ENCODE results near the gene AQR.
"Not testable (repeated sequence)": the region's sequence is repeated elsewhere in the genome, so short reads cannot be mapped to it uniquely, and the experiment has no call there.

The AQR gene

GRCh38 chr15:34869110-34869509 lies 100.4 kb downstream of the AQR start:
- no peak for DNase-seq

GRCh38 chr15:34865531-34865930 lies 104.0 kb downstream of the AQR start:
- no peak for DNase-seq

GRCh38 chr15:34861214-34861613 lies 108.3 kb downstream of the AQR start:
- no peak for DNase-seq

GRCh38 chr15:34855893-34856292 lies 113.6 kb downstream of the AQR start:
- no peak for DNase-seq

GRCh38 chr15:34855413-34855812 lies 114.1 kb downstream of the AQR start:
- DNase-seq = no peak

GRCh38 chr15:34854232-34854631 lies 115.3 kb downstream of the AQR start:
- DNase-seq = no peak

- no peak for DNase-seq
These were observed 116.4 kb downstream of the AQR start for GRCh38 chr15:34853001-34853758.

GRCh38 chr15:34851751-34852150 lies 117.8 kb downstream of the AQR start:
- no peak for DNase-seq

GRCh38 chr15:34851007-34851406 lies 118.5 kb downstream of the AQR start:
- DNase-seq = no peak

GRCh38 chr15:34850121-34850520 lies 119.4 kb downstream of the AQR start:
- DNase-seq = no peak

- no peak for DNase-seq
These were observed 120.1 kb downstream of the AQR start for GRCh38 chr15:34849364-34849959.

GRCh38 chr15:34847598-34847997 lies 121.9 kb downstream of the AQR start:
- no peak for DNase-seq

- DNase-seq = no peak
These were observed 128.2 kb downstream of the AQR start for GRCh38 chr15:34841262-34841725.

- DNase-seq = no peak
These were observed 131.3 kb downstream of the AQR start for GRCh38 chr15:34838282-34838681.

- DNase-seq = no peak
These were observed 132.1 kb downstream of the AQR start for GRCh38 chr15:34837246-34838016.

GRCh38 chr15:34828145-34828911 lies 141.2 kb downstream of the AQR start:
- no peak for DNase-seq

GRCh38 chr15:34821831-34822230 lies 147.7 kb downstream of the AQR start:
- DNase-seq = no peak

- no peak for DNase-seq
These were observed 149.4 kb downstream of the AQR start for GRCh38 chr15:34820110-34820509.

- no peak for DNase-seq
These were observed 151.0 kb downstream of the AQR start for GRCh38 chr15:34818526-34818925.

- no peak for DNase-seq
These were observed 153.7 kb downstream of the AQR start for GRCh38 chr15:34815836-34816235.

GRCh38 chr15:34813446-34814190 lies 155.9 kb downstream of the AQR start:
- no peak for DNase-seq

GRCh38 chr15:34812868-34813365 lies 156.6 kb downstream of the AQR start:
- DNase-seq = not testable (repeated sequence)
